ENCODE data around the gene PATL2. TPM values are rescaled to one million over a fixed set of nuclear protein-coding genes. Genes with fewer than 3 reads are reported as not detected.
"Not testable (repeated sequence)": the region's sequence is repeated elsewhere in the genome, so short reads cannot be mapped to it uniquely, and the experiment has no call there.

The PATL2 gene
- total RNA-seq, 1 experiment from 2014 or later = not detected

DNA sequence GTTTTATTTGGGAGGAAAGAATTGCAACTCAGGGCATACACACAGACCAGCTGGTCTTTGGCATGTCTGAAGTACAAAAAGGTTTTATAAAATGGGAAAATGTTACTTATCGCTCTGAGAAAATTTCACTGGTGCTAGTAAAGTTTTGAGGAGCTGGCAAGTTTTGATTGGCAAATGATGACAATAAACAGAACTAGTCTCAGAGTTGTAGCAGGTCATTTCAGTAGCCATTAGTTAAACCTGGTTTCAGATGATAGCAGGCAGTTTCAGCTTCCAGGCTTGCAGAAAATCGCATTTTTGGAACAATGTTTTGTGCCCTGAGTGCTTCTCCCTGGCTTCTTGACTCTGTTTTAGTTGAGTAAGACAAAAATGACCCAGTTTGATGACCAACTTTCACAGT, 10.9 kb upstream of the PATL2 start:
- DNase-seq (ENCODE audit: low read depth) = no peak
- in situ Hi-C loops (cut with HindIII; ENCODE audit: low pct_unique_long_range_greater_than_20kb, low sequenced_read_pairs) = no loop called here

DNA sequence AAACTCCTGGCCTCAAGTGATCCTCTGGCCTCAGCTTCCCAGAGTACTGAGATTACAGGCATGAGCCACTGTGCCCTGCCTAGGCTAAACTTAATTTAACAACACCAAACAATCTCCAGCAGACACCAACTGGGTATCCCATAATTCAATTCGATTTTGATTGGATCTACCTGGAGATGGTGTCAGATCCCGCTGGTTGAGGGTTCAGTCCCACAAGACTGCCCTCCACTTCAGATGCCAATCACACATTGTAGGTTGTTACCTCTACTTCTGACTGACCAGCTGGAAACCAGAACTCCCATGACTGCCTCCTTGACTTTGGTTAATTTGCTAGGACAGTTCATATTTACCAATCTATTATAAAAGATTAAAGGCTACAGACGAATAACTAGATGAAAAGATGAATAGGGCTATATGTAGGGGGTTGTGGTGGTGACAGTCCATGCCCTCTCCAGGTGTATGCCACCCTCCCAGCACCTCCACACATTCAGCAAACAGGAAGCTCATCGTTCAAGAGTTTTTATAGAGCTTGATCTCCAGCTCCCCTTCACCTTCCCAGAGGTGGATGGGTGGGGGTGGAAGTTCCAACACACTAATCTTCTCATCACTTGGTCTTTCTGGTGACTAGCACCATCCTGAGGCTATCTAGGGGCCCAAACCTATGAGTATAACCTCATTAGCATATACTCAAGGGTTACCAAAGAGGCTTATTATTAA, 9.5 kb upstream of the PATL2 start:
- DNase-seq (ENCODE audit: low read depth) = no peak
- in situ Hi-C loops (cut with HindIII; ENCODE audit: low pct_unique_long_range_greater_than_20kb, low sequenced_read_pairs) = no loop called here

DNA sequence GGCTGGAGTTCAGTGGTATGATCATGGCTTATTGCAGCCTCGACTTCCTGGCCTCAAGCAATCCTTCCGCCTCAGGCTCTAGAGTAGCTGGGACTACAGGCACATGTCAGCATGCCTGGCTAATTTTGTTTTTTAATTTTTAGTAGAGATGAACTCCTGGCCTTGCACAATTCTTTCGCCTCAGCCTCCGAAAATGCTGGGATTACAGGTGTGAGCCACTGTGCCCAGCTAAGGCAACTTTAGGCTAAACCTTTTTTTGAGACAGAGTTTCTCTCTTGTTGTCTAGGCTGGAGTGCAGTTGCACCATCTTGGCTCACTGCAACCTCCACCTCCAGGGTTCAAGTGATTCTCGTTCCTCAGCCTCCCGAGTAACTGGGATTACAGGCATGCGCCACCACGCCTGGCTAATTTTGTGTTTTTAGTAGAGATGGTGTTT, 8.9 kb upstream of the PATL2 start:
- in situ Hi-C loops (cut with HindIII; ENCODE audit: low pct_unique_long_range_greater_than_20kb, low sequenced_read_pairs) = not testable (repeated sequence)

DNA sequence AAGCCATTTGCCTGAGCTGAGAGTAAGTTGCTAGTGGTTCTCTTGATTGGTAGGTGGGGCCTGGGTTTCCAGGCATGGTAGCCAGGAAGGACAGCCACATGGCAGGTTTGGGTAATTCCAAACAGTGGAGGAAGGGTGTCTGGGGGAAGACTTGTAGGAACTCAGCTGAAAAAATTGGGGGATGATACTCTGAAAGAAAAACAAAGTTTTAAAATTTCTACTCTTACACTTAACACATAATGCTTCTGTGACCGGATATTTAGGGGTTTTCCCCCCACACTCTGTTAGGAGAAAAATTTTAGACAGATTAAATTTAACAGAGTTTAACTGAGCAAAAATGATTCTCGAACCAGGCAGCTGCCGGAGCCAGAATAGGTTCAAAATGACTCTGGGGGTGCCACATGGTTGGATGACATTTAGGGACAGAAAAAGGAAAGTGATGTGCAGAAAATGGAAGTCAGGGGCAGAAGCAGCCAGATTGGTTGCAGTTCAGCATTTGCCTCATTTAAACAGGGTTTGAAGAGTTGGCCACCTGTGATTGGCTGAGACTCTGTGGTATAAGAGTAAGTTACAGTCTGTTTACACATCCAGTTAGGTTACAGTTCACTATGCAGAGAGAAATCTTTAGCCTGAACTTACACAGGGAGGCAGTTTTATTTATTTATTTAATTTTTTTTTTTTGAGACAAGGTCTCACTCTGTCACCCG, 8.3 kb upstream of the PATL2 start:
- in situ Hi-C loops (cut with HindIII; ENCODE audit: low pct_unique_long_range_greater_than_20kb, low sequenced_read_pairs) = no loop called here
- DNase-seq (ENCODE audit: low read depth) = peak; percentile 50

More for the DNA sequence above, 8.9 kb upstream of the PATL2 start:
- not testable (repeated sequence) for DNase-seq (ENCODE audit: low read depth)

DNA sequence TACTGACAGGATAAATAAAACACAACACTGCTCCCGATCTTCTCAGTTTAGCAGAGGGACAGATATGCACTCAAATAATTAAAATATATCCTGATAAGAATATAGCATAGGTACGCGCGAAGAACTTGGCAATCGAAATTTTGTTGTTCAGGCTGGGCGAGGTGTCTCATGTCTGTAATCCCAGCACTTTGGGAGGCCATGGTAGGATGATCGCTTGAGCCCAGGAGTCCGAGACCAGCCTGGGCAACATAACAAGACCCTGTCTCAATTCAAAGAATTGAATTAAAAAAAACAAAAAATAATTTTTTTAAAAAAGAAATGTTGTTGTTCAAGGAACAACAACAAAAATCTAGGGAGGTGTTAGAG, 7.8 kb upstream of the PATL2 start:
- no peak for DNase-seq (ENCODE audit: low read depth)
- in situ Hi-C loops (cut with HindIII; ENCODE audit: low pct_unique_long_range_greater_than_20kb, low sequenced_read_pairs) = no loop called here

DNA sequence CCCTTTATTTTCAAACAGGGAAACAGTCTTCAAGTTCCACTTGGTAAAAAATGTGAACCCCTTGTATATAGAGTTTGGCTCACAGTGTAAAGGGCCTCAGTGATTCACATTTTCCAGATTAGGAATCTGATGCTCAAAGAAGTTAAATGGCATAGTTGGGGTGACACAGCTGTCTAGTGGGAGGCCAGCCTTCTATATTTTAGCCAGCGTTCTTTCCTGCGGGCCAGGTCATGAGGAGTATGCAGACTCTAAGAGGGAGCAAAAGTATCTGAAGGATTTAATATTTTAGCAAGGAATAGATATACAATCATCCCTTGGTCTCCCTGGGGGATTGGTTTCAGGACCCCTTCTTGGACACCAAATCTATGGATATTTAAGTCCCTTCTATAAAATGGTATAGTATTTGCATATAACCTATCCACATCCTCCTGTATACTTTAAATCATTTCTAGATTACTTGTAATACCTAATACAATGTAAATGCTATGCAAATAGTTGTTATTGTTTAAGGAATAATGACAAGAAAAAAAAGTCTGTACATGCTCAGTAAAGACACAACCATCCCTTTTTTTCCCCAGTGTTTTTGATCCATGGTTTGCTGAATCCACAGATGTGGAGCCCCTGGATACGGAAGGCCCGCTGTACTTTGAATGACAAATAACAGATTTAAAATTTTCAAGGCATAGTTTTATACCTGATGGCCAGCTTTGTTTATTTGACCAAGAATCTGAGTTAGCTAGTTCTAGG, 7.2 kb upstream of the PATL2 start:
- DNase-seq (ENCODE audit: low read depth) = no peak
- in situ Hi-C loops (cut with HindIII; ENCODE audit: low pct_unique_long_range_greater_than_20kb, low sequenced_read_pairs) = no loop called here

DNA sequence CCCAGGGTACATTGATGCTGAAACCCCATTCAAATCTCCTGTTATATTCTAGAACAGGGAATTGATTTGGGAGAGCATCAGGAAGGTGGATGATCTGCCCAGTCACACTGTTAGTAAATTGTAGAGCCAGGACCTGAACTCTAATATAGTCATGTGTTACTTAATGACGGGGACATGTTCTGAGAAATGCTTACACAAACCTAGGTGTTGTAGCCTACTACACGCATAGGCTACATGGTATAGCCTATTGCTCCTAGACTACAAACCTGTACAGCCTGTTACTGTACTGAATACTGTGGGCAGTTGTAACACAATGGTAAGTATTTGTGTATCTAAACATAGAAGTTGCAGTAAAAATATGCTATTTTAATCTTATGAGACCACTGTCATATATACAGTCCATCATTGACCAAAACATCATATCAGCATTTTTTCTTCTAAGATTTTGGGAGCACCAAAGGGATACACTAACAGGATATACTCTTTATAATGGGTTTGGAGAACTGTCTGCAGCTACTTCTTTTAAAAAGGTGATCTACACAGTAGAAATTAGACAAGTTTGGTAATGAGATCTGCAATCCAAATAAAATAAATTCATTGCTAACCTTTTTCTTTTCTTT, 6.0 kb upstream of the PATL2 start:
- no peak for DNase-seq (ENCODE audit: low read depth)
- in situ Hi-C loops (cut with HindIII; ENCODE audit: low pct_unique_long_range_greater_than_20kb, low sequenced_read_pairs) = no loop called here

DNA sequence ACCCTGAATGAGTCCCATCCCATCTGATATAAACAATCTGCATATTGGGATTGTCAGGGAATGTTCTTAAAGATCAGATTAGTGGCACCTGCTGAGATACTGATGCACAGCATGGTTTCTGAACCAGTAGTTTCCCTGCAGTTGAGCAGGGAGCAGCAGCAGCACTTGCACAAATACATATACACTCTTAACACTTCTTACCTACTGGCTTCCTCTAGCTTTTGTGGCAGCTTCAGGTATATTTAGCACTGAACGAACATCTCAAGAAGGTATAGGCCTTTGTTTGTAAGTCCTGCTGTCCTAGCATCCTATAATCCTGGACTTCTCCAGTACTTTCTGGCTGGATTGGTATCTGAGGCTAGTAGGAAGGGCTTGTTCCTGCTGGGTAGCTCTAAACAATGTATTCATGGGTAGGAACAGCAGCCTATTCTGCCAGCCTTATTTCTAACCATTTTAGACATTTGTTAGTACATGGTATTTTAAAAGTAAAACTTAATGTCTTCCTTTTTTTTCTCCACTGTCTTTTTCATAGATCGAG, 4.7 kb upstream of the PATL2 start:
- no peak for DNase-seq (ENCODE audit: low read depth)
- in situ Hi-C loops (cut with HindIII; ENCODE audit: low pct_unique_long_range_greater_than_20kb, low sequenced_read_pairs) = no loop called here

DNA sequence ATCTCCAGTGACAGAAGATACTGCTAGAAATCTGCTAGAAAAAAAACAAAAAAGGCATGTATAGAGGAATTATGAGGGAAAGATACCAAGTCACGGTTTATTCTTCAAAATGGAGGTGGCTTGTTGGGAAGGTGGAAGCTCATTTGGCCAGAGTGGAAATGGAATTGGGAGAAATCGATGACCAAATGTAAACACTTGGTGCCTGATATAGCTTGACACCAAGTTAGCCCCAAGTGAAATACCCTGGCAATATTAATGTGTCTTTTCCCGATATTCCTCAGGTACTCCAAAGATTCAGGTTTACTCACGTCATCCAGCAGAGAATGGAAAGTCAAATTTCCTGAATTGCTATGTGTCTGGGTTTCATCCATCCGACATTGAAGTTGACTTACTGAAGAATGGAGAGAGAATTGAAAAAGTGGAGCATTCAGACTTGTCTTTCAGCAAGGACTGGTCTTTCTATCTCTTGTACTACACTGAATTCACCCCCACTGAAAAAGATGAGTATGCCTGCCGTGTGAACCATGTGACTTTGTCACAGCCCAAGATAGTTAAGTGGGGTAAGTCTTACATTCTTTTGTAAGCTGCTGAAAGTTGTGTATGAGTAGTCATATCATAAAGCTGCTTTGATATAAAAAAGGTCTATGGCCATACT, 4.1 kb upstream of the PATL2 start:
- in situ Hi-C loops (cut with HindIII; ENCODE audit: low pct_unique_long_range_greater_than_20kb, low sequenced_read_pairs) = no loop called here
- DNase-seq (ENCODE audit: low read depth) = no peak

DNA sequence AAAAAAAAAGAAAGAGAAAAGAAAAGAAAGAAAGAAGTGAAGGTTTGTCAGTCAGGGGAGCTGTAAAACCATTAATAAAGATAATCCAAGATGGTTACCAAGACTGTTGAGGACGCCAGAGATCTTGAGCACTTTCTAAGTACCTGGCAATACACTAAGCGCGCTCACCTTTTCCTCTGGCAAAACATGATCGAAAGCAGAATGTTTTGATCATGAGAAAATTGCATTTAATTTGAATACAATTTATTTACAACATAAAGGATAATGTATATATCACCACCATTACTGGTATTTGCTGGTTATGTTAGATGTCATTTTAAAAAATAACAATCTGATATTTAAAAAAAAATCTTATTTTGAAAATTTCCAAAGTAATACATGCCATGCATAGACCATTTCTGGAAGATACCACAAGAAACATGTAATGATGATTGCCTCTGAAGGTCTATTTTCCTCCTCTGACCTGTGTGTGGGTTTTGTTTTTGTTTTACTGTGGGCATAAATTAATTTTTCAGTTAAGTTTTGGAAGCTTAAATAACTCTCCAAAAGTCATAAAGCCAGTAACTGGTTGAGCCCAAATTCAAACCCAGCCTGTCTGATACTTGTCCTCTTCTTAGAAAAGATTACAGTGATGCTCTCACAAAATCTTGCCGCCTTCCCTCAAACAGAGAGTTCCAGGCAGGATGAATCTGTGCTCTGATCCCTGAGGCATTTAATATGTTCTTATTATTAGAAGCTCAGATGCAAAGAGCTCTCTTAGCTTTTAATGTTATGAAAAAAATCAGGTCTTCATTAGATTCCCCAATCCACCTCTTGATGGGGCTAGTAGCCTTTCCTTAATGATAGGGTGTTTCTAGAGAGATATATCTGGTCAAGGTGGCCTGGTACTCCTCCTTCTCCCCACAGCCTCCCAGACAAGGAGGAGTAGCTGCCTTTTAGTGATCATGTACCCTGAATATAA, 2.2 kb upstream of the PATL2 start:
- DNase-seq (ENCODE audit: low read depth) = peak; percentile 52
- in situ Hi-C loops (cut with HindIII; ENCODE audit: low pct_unique_long_range_greater_than_20kb, low sequenced_read_pairs) = no loop called here

DNA sequence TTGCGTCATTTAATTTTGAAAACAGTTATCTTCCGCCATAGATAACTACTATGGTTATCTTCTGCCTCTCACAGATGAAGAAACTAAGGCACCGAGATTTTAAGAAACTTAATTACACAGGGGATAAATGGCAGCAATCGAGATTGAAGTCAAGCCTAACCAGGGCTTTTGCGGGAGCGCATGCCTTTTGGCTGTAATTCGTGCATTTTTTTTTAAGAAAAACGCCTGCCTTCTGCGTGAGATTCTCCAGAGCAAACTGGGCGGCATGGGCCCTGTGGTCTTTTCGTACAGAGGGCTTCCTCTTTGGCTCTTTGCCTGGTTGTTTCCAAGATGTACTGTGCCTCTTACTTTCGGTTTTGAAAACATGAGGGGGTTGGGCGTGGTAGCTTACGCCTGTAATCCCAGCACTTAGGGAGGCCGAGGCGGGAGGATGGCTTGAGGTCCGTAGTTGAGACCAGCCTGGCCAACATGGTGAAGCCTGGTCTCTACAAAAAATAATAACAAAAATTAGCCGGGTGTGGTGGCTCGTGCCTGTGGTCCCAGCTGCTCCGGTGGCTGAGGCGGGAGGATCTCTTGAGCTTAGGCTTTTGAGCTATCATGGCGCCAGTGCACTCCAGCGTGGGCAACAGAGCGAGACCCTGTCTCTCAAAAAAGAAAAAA, 1.4 kb upstream of the PATL2 start:
- in situ Hi-C loops (cut with HindIII; ENCODE audit: low pct_unique_long_range_greater_than_20kb, low sequenced_read_pairs) = no loop called here
- DNase-seq (ENCODE audit: low read depth) = peak; percentile 77

DNA sequence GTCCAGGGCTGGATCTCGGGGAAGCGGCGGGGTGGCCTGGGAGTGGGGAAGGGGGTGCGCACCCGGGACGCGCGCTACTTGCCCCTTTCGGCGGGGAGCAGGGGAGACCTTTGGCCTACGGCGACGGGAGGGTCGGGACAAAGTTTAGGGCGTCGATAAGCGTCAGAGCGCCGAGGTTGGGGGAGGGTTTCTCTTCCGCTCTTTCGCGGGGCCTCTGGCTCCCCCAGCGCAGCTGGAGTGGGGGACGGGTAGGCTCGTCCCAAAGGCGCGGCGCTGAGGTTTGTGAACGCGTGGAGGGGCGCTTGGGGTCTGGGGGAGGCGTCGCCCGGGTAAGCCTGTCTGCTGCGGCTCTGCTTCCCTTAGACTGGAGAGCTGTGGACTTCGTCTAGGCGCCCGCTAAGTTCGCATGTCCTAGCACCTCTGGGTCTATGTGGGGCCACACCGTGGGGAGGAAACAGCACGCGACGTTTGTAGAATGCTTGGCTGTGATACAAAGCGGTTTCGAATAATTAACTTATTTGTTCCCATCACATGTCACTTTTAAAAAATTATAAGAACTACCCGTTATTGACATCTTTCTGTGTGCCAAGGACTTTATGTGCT, 721 bp upstream of the PATL2 start:
- peak; percentile 11 for DNase-seq (ENCODE audit: low read depth)
- in situ Hi-C loops (cut with HindIII; ENCODE audit: low pct_unique_long_range_greater_than_20kb, low sequenced_read_pairs) = no loop called here

DNA sequence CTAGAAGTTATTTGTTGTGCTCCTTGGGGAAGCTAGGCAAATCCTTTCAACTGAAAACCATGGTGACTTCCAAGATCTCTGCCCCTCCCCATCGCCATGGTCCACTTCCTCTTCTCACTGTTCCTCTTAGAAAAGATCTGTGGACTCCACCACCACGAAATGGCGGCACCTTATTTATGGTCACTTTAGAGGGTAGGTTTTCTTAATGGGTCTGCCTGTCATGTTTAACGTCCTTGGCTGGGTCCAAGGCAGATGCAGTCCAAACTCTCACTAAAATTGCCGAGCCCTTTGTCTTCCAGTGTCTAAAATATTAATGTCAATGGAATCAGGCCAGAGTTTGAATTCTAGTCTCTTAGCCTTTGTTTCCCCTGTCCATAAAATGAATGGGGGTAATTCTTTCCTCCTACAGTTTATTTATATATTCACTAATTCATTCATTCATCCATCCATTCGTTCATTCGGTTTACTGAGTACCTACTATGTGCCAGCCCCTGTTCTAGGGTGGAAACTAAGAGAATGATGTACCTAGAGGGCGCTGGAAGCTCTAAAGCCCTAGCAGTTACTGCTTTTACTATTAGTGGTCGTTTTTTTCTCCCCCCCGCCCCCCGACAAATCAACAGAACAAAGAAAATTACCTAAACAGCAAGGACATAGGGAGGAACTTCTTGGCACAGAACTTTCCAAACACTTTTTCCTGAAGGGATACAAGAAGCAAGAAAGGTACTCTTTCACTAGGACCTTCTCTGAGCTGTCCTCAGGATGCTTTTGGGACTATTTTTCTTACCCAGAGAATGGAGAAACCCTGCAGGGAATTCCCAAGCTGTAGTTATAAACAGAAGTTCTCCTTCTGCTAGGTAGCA, 657 bp downstream of the PATL2 start:
- in situ Hi-C loops (cut with HindIII; ENCODE audit: low pct_unique_long_range_greater_than_20kb, low sequenced_read_pairs) = no loop called here
- DNase-seq (ENCODE audit: low read depth) = peak; percentile 48

DNA sequence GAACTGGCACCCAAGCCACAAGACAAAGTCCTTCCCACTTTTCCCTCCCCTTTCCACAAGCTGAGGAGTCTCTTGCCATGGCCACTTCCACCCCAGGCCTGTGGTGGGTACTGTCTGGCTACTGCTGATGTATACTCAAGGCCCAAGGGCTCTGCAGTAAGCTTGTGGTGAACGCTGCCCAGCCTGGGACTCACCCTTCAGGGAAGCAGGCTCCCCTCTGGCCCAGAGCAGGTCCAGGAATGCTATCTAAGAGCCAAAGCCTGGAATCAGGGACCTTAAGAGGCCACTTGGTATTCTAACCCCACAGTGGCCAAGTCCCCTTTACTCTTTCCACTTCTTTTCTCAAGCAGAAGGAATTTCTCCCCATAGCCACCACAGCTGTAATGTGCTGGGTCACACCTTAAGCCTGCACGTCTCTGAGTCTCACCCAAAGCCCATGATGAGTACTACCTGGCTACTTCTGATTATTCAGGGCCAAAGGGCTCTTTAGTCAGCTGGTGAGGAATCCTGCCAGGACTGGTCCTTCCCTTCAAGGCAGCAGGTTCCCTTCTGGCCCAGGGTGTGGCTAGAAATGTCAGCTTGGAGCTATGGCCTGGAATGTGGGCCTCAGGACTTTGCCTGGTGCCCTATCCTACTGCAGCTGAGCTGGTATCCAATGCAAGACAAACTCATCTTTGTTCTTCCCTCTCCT, 4.0 kb downstream of the PATL2 start:
- in situ Hi-C loops (cut with HindIII; ENCODE audit: low pct_unique_long_range_greater_than_20kb, low sequenced_read_pairs) = no loop called here
- DNase-seq (ENCODE audit: low read depth) = no peak

DNA sequence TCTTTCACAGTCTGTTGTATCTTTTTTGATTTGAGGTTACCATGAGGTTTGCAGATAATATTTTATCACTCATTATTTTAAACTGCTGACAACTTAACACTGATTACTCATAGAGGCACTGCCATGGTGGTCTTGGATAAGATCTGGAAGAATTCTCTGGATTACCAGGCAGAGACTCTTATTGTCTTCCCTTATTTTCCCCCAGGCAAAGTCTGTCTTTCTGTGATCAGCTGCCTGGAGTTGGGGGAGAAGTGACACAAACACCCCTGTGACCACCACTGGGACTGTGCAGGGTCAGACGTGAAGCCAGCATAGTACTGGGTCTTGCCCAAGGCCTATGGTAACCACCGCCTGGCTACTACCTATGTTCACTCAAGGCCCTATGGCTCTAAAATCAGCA, 4.7 kb downstream of the PATL2 start:
- in situ Hi-C loops (cut with HindIII; ENCODE audit: low pct_unique_long_range_greater_than_20kb, low sequenced_read_pairs) = no loop called here
- DNase-seq (ENCODE audit: low read depth) = no peak
